ENCODE results near the gene TSPAN14.

The TSPAN14 gene

GRCh38 chr10:80509108-80509402 is 54.9 kb downstream of the TSPAN14 start:
- no peak for DNase-seq

- no peak for DNase-seq
These were observed 55.5 kb downstream of the TSPAN14 start for GRCh38 chr10:80509403-80510161.

GRCh38 chr10:80512031-80512526 is 58.0 kb downstream of the TSPAN14 start:
- no peak for DNase-seq

- DNase-seq, result no peak
These were observed 59.0 kb downstream of the TSPAN14 start for GRCh38 chr10:80513106-80513505.

- DNase-seq, result no peak
These were observed 61.4 kb downstream of the TSPAN14 start for GRCh38 chr10:80515511-80515910.

- no peak for DNase-seq
These were observed 61.8 kb downstream of the TSPAN14 start for GRCh38 chr10:80515941-80516340.

GRCh38 chr10:80516506-80517075 is 62.5 kb downstream of the TSPAN14 start:
- no peak for DNase-seq

GRCh38 chr10:80517416-80518142 is 63.5 kb downstream of the TSPAN14 start:
- DNase-seq, result no peak

- DNase-seq, result no peak
These were observed 64.2 kb downstream of the TSPAN14 start for GRCh38 chr10:80518143-80518806.

GRCh38 chr10:80518807-80519360 is 64.8 kb downstream of the TSPAN14 start:
- no peak for DNase-seq

- DNase-seq, result no peak
These were observed 66.0 kb downstream of the TSPAN14 start for GRCh38 chr10:80519936-80520650.

- no peak for DNase-seq
These were observed 66.8 kb downstream of the TSPAN14 start for GRCh38 chr10:80520661-80521470.

GRCh38 chr10:80522756-80523363 is 68.8 kb downstream of the TSPAN14 start:
- DNase-seq, result no peak

GRCh38 chr10:80523773-80524172 is 69.7 kb downstream of the TSPAN14 start:
- no peak for DNase-seq

- DNase-seq, result no peak
These were observed 70.2 kb downstream of the TSPAN14 start for GRCh38 chr10:80524190-80524909.

- DNase-seq, result no peak
These were observed 72.1 kb downstream of the TSPAN14 start for GRCh38 chr10:80526218-80526617.

- DNase-seq, result no peak
These were observed 72.6 kb downstream of the TSPAN14 start for GRCh38 chr10:80526742-80527141.

GRCh38 chr10:80528185-80528700 is 74.1 kb downstream of the TSPAN14 start:
- DNase-seq, result no peak

- DNase-seq, result no peak
These were observed 74.8 kb downstream of the TSPAN14 start for GRCh38 chr10:80528901-80529300.

GRCh38 chr10:80529604-80530003 is 75.5 kb downstream of the TSPAN14 start:
- no peak for DNase-seq
